T-helper 1 cell treated with Interleukin-12 subunit alpha and Interleukin-12 subunit beta and Interleukin-4 antibody, amounts not matched to agents 30 μg/mL and 1 μg/mL, for 36 hours (primary cell): ENCODE data around the gene HES4.
"Not testable (repeated sequence)": the region's sequence is repeated elsewhere in the genome, so short reads cannot be mapped to it uniquely, and the experiment has no call there.

Experiments
- H3K27ac Mint-ChIP-seq: one replicate; pipeline ENCODE4 v1.8.0; 2021; ENCODE audit warnings: mild to moderate bottlenecking, mixed read lengths
- H3K27me3 Mint-ChIP-seq: one replicate; pipeline ENCODE4 v1.8.0; 2021; ENCODE audit warnings: low read depth, mixed read lengths
- H3K36me3 Mint-ChIP-seq: one replicate; pipeline ENCODE4 v1.8.0; 2021; ENCODE audit warnings: low read depth, mixed read lengths
- H3K4me1 Mint-ChIP-seq: one replicate; pipeline ENCODE4 v1.8.0; 2021; ENCODE audit warnings: low read depth, mixed read lengths
- H3K4me3 Mint-ChIP-seq: one replicate; pipeline ENCODE4 v1.8.0; 2021; ENCODE audit warnings: mild to moderate bottlenecking, moderate library complexity, mixed read lengths
- H3K9me3 Mint-ChIP-seq: one replicate; pipeline ENCODE4 v1.8.0; 2021; ENCODE audit warnings: mixed read lengths

The HES4 gene

GRCh38 chr1:1039145-1039910 lies 39.4 kb upstream of the HES4 start:
- Mint-ChIP-seq H3K27ac (peak overlapping the region; percentile 84), H3K27me3 (peaks cover 18% of the 10 kb centered on the region), H3K9me3 (no peaks in the 10 kb centered on the region), H3K4me3 (peak overlapping the region; percentile 77), H3K4me1 (peaks cover 16% of the 10 kb centered on the region), H3K36me3 (no peaks in the 10 kb centered on the region)

DNA sequence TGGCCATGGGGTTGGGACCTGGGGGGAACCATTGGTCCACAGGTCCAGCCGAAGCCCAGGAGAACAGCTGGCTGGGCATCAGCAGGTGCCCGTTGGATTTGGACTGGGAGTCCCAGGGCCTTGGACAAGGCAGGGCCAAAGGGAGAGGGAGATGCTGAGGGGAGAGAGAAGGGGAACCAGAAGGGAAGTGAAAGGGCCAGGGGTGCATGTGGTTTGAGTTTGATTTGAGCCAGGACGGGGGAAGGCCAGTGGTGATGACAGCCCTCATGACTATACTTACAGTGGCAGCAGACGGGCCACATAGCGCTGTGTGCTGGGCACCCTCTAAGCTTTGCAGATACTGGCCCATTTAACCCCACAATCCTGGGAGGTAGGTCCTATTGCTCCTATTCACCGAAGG lies 38.8 kb upstream of the HES4 start:
- Mint-ChIP-seq H3K9me3 (no peaks in the 10 kb centered on the region), H3K27ac (no peak overlapping the region), H3K4me1 (peaks cover 16% of the 10 kb centered on the region), H3K36me3 (no peaks in the 10 kb centered on the region), H3K27me3 (peaks cover 19% of the 10 kb centered on the region), H3K4me3 (no peak overlapping the region)

GRCh38 chr1:1037366-1038327 lies 37.8 kb upstream of the HES4 start:
- no peak overlapping the region for H3K4me3 Mint-ChIP-seq
- no peaks in the 10 kb centered on the region for H3K9me3 Mint-ChIP-seq
- H3K36me3 Mint-ChIP-seq: no peaks in the 10 kb centered on the region
- H3K27ac Mint-ChIP-seq: no peak overlapping the region
- H3K4me1 Mint-ChIP-seq: peaks cover 14% of the 10 kb centered on the region
- H3K27me3 Mint-ChIP-seq: peaks cover 19% of the 10 kb centered on the region

- Mint-ChIP-seq H3K4me3 (no peak overlapping the region), H3K27me3 (peaks cover 25% of the 10 kb centered on the region), H3K27ac (no peak overlapping the region), H3K4me1 (peaks cover 14% of the 10 kb centered on the region), H3K9me3 (no peaks in the 10 kb centered on the region), H3K36me3 (no peaks in the 10 kb centered on the region)
Observed at GRCh38 chr1:1035291-1035943, 35.5 kb upstream of the HES4 start.

DNA sequence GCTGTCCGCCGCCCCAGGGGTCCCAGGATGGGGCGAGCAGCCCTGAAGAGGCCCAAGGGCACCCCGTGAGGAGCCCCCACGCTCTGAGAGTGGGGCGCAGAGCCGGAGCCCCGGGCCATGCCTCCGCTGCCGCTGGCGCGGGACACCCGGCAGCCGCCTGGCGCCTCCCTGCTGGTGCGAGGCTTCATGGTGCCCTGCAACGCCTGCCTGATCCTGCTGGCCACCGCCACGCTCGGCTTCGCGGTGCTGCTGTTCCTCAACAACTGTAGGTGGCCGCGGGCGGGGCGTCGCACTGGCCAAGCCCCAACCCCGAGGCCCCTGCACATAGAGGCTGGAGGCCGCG lies 34.5 kb upstream of the HES4 start:
- Mint-ChIP-seq H3K36me3 (no peaks in the 10 kb centered on the region), H3K4me1 (peaks cover 9% of the 10 kb centered on the region), H3K27me3 (peaks cover 21% of the 10 kb centered on the region), H3K4me3 (no peak overlapping the region), H3K27ac (no peak overlapping the region), H3K9me3 (no peaks in the 10 kb centered on the region)

DNA sequence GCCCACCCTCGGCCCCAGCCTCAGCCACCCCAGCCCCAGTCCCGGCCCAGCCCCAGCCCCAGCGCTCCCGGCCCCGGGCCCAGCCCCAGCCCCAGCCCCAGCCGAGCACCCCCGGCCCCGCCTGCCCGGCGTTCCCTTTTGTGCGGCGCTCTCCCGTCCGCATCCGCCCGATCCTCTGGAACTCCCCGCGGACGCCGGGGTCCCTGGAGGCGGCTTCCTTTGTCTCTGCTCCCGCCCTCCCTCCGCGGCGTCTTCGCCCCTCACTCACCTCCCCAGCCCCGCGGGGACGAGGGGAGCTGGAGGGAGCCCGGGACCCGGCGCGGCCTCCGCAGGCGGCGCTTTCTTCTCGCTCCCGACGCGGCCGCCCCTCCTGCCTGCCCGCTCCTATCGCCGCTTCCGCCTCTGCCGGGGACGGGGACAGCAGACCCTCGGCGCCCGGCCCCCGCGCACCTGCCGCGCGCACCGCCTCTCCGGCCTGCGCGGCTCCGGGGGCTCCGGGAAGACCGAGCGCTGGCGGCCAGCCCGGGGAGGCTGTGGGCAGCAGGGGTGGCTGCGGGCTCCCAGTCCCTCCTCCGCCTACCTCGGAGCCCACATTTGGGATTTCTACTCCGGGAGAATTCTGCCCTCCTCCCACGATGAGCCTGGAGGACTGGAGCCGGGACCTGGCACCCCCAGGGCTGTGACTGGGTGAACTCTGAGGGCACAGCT lies 34.0 kb upstream of the HES4 start:
- Mint-ChIP-seq H3K4me3 (peak overlapping the region; percentile 28), H3K27ac (no peak overlapping the region), H3K27me3 (peaks cover 16% of the 10 kb centered on the region), H3K36me3 (no peaks in the 10 kb centered on the region), H3K9me3 (no peaks in the 10 kb centered on the region), H3K4me1 (peaks cover 6% of the 10 kb centered on the region)

DNA sequence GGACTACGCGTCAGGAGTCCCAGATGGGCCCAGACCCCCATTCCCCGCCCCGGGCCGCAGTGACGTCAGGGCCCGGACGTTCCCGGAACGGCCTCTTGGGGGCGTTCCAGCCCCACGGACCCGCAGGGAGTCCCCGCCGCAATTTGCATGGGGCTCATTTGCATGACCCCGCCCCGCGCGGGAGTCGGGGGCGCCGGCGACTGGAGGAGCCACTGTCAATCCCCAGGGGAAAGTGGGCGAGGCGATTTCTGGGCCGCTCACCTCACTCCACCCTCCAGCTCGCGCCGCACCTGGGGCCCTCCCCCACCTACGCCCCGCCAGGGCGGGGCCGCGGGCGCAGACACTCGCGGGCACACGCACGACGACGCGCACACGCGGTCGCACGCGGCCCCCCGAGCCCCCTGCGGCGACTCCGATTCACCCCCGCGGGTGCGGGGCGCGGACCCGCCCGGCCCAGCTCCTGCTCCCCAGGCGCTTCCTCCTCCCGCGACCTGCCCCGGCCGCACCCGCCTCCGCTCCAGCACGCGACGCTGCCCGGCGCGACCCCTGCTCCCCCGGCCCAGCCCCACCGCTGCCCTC lies 33.2 kb upstream of the HES4 start:
- peak overlapping the region; percentile 58 for H3K4me3 Mint-ChIP-seq

GRCh38 chr1:1032424-1032823 lies 32.5 kb upstream of the HES4 start:
- H3K36me3 Mint-ChIP-seq: no peaks in the 10 kb centered on the region
- H3K27me3 Mint-ChIP-seq: peaks cover 10% of the 10 kb centered on the region
- peak overlapping the region; percentile 65 for H3K27ac Mint-ChIP-seq
- no peaks in the 10 kb centered on the region for H3K4me1 Mint-ChIP-seq
- peak overlapping the region; percentile 62 for H3K4me3 Mint-ChIP-seq
- no peaks in the 10 kb centered on the region for H3K9me3 Mint-ChIP-seq

More for the DNA sequence above, 33.2 kb upstream of the HES4 start:
- Mint-ChIP-seq H3K27ac (no peak overlapping the region), H3K9me3 (no peaks in the 10 kb centered on the region), H3K27me3 (peaks cover 10% of the 10 kb centered on the region), H3K36me3 (no peaks in the 10 kb centered on the region), H3K4me1 (no peaks in the 10 kb centered on the region)

DNA sequence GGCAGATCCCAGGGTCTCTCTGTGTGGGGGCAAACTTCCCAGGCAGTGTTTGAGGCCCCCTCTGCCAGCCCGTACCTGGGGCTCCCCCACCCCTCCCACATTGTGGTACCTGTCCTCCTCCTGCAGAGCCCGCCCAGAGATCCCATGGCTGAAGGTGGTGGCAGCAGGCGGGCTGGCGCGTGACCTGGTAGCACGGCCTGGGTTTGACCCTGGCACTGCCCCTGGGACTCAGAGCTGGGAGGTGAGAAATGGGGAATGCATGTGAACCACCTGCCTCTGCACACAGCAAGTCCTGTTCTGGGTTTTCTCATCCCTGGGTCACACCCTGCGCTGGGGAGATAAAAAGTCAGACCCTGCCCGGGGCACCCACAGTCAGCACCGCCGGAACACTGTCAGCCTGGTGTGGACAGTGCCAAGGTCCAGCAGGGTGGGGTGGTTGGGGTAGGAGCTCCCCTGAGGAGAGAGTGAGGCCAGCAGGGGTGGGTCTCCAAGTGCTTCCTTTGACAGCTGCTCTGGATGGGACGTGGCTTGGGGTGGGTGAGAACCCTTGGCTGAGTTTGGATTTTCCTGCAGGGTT lies 31.9 kb upstream of the HES4 start:
- no peaks in the 10 kb centered on the region for H3K9me3 Mint-ChIP-seq
- H3K27ac Mint-ChIP-seq: no peak overlapping the region
- peaks cover 10% of the 10 kb centered on the region for H3K27me3 Mint-ChIP-seq
- no peaks in the 10 kb centered on the region for H3K4me1 Mint-ChIP-seq
- H3K36me3 Mint-ChIP-seq: no peaks in the 10 kb centered on the region
- H3K4me3 Mint-ChIP-seq: peak overlapping the region; percentile 62

- not testable (repeated sequence) for H3K4me3 Mint-ChIP-seq
Observed at GRCh38 chr1:1030867-1031658, 31.2 kb upstream of the HES4 start.

GRCh38 chr1:1027791-1028190 lies 27.9 kb upstream of the HES4 start:
- Mint-ChIP-seq H3K4me3 (no peak overlapping the region), H3K36me3 (no peaks in the 10 kb centered on the region), H3K27me3 (peaks cover 6% of the 10 kb centered on the region), H3K9me3 (no peaks in the 10 kb centered on the region), H3K4me1 (peaks cover 4% of the 10 kb centered on the region), H3K27ac (no peak overlapping the region)

More at GRCh38 chr1:1030867-1031658, 31.2 kb upstream of the HES4 start:
- H3K4me1 Mint-ChIP-seq, H3K36me3 Mint-ChIP-seq, H3K27ac Mint-ChIP-seq, H3K27me3 Mint-ChIP-seq, H3K9me3 Mint-ChIP-seq: not testable (repeated sequence)

DNA sequence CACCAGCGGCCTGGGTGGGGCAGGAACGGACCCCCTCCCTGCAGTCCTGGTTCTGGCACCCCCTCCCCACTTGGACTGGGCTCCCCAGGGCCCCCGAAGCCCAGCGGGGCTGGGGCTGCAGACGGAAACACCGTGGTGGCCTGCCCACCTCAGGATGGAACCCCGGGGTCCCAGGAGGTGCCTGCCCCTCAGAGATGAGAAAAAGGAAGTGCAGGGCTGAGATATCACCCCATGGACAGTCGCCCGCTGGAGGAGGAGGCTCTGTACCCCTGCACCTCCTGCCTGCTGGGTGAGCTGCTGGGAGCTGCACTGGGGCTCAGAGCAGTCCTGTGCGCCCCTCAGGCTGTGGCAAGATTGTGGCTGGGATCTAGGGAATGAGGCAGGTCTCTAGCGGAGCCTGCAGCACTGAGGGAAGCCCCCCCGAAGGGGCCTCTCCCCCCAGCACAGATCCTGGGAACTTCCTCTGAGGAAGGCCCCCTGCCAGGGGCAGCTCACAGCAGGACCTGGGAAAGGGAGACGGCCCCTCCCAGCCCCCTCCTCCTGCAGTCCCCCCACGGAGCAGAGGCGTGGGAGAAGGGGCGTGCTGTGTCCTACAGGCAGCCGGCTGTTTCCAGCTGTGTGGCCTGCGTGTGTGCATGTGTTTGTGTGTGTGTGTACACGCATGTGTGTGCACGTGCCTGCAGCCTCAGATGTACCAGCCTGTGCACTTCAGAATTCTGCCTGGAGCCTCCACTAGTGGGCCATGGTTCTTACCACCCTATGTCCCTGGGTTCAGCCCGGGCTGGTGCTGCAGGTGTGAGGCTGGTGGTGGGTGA lies 26.9 kb upstream of the HES4 start:
- Mint-ChIP-seq H3K4me3 (no peak overlapping the region), H3K27me3 (peaks cover 9% of the 10 kb centered on the region), H3K27ac (no peak overlapping the region), H3K4me1 (peaks cover 4% of the 10 kb centered on the region), H3K36me3 (no peaks in the 10 kb centered on the region), H3K9me3 (no peaks in the 10 kb centered on the region)
